Uterus (tissue), 2 donors: Measurements from ENCODE around the gene SCRN2.

ENCODE experiments used
- POLR2A ChIP-seq, 2 donors: fragments of 450-650 bp; IDR thresholded peaks; one replicate each; pipeline ENCODE4 v1.6.1; 2016; ENCODE audit warnings: antibody characterized with exemption in 2 of 2, mild to moderate bottlenecking in 1 of 2, moderate library complexity in 1 of 2
- TF ChIP-seq, protein P1 (sequence below), 4 experiments: fragments of 200-600 bp in 2 of 4; fragments of 450-650 bp in 2 of 4; sonication (generic) in 2 of 4; IDR thresholded peaks; one replicate each; pipeline ENCODE4 v1.5.1; 2016 to 2019; ENCODE audit warnings: antibody characterized with exemption in 4 of 4, mild to moderate bottlenecking in 2 of 4, moderate library complexity in 1 of 4

- TF ChIP-seq POLR2A (IDR thresholded peaks at IDR 0.05) = no peak
- TF ChIP-seq, protein P1, sequence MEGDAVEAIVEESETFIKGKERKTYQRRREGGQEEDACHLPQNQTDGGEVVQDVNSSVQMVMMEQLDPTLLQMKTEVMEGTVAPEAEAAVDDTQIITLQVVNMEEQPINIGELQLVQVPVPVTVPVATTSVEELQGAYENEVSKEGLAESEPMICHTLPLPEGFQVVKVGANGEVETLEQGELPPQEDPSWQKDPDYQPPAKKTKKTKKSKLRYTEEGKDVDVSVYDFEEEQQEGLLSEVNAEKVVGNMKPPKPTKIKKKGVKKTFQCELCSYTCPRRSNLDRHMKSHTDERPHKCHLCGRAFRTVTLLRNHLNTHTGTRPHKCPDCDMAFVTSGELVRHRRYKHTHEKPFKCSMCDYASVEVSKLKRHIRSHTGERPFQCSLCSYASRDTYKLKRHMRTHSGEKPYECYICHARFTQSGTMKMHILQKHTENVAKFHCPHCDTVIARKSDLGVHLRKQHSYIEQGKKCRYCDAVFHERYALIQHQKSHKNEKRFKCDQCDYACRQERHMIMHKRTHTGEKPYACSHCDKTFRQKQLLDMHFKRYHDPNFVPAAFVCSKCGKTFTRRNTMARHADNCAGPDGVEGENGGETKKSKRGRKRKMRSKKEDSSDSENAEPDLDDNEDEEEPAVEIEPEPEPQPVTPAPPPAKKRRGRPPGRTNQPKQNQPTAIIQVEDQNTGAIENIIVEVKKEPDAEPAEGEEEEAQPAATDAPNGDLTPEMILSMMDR (IDR thresholded peaks at IDR 0.05) = no peak
Measured at GRCh38 chr17:47866941-47867340, 25.9 kb upstream of the SCRN2 start.
